Stimulated activated CD4-positive, alpha-beta T cell treated with anti-CD3 and anti-CD28 coated beads, TNF-alpha, amount 100 ng/mL, for 48 hours (primary cell): ENCODE results near the gene TNS3.

Experiments
- DNase-seq, 3 donors: peaks; one replicate each; pipeline ENCODE4 v3.0.0-alpha.2; 2020; ENCODE audit warnings: low read depth in 3 of 3

TNS3 gene

GRCh38 chr7:47563521-47563920, 18.4 kb downstream of the TNS3 start:
- no peak for DNase-seq

GRCh38 chr7:47561715-47562446, 20.0 kb downstream of the TNS3 start:
- no peak for DNase-seq

- DNase-seq: no peak
These were observed 22.3 kb downstream of the TNS3 start for GRCh38 chr7:47559306-47560220.

GRCh38 chr7:47557694-47558670, 23.9 kb downstream of the TNS3 start:
- no peak for DNase-seq

- no peak for DNase-seq
These were observed 24.6 kb downstream of the TNS3 start for GRCh38 chr7:47557317-47557693.

GRCh38 chr7:47556511-47557180, 25.3 kb downstream of the TNS3 start:
- DNase-seq: no peak

- DNase-seq: no peak
These were observed 28.6 kb downstream of the TNS3 start for GRCh38 chr7:47553309-47553708.

GRCh38 chr7:47552621-47553020, 29.3 kb downstream of the TNS3 start:
- DNase-seq: no peak

GRCh38 chr7:47551668-47552440, 30.1 kb downstream of the TNS3 start:
- DNase-seq: no peak

GRCh38 chr7:47550788-47551470, 31.0 kb downstream of the TNS3 start:
- DNase-seq: no peak

GRCh38 chr7:47549916-47550315, 32.0 kb downstream of the TNS3 start:
- DNase-seq: no peak

GRCh38 chr7:47549397-47549796, 32.5 kb downstream of the TNS3 start:
- no peak for DNase-seq

- DNase-seq: no peak
These were observed 33.4 kb downstream of the TNS3 start for GRCh38 chr7:47548546-47548945.

- DNase-seq: no peak
These were observed 35.0 kb downstream of the TNS3 start for GRCh38 chr7:47546733-47547494.

GRCh38 chr7:47546171-47546570, 35.7 kb downstream of the TNS3 start:
- DNase-seq: no peak

- DNase-seq: no peak
These were observed 37.5 kb downstream of the TNS3 start for GRCh38 chr7:47544416-47544815.

GRCh38 chr7:47543714-47544113, 38.2 kb downstream of the TNS3 start:
- no peak for DNase-seq

- no peak for DNase-seq
These were observed 38.9 kb downstream of the TNS3 start for GRCh38 chr7:47543056-47543455.

- DNase-seq: no peak
These were observed 39.9 kb downstream of the TNS3 start for GRCh38 chr7:47542051-47542450.
